ENCODE measurements around the gene FRAT2.
"Not testable (repeated sequence)": the region's sequence is repeated elsewhere in the genome, so short reads cannot be mapped to it uniquely, and the experiment has no call there.

FRAT2 gene

GRCh38 chr10:97355571-97355975 is 21.0 kb upstream of the FRAT2 start:
- Histone ChIP-seq H3K9me3 (ENCODE audit: low read length) (no peaks in the 10 kb centered on the region), H3K27me3 (ENCODE audit: control insufficient read depth in 1 of 2, insufficient read depth in 2 of 2, low read length in 2 of 2) (no peaks in the 10 kb centered on the region), H3K36me3 (ENCODE audit: insufficient read depth, low read length) (peaks cover 8% of the 10 kb centered on the region), H3K4me1 (ENCODE audit: insufficient read depth, low read length) (peaks cover 7% of the 10 kb centered on the region), H3K4me3 (ENCODE audit: low read depth in 1 of 2, low read length in 2 of 2) (no peak overlapping the region), H3K27ac (ENCODE audit: low read depth, low read length) (no peak overlapping the region), H3K9ac (ENCODE audit: low read length) (no peak overlapping the region)

GRCh38 chr10:97353945-97354344 is 19.4 kb upstream of the FRAT2 start:
- H3K4me1 ChIP-seq (ENCODE audit: insufficient read depth, low read length): peaks cover 17% of the 10 kb centered on the region
- H3K36me3 ChIP-seq (ENCODE audit: insufficient read depth, low read length): no peaks in the 10 kb centered on the region
- no peaks in the 10 kb centered on the region for H3K9me3 ChIP-seq (ENCODE audit: low read length)
- no peaks in the 10 kb centered on the region for H3K27me3 ChIP-seq (ENCODE audit: control insufficient read depth in 1 of 2, insufficient read depth in 2 of 2, low read length in 2 of 2)
- no peak overlapping the region for H3K4me3 ChIP-seq (ENCODE audit: low read depth in 1 of 2, low read length in 2 of 2)
- H3K9ac ChIP-seq (ENCODE audit: low read length): no peak overlapping the region
- no peak overlapping the region for H3K27ac ChIP-seq (ENCODE audit: low read depth, low read length)

- Histone ChIP-seq H3K27me3 (ENCODE audit: control insufficient read depth in 1 of 2, insufficient read depth in 2 of 2, low read length in 2 of 2) (no peaks in the 10 kb centered on the region), H3K27ac (ENCODE audit: low read depth, low read length) (no peak overlapping the region), H3K9ac (ENCODE audit: low read length) (no peak overlapping the region), H3K4me1 (ENCODE audit: insufficient read depth, low read length) (peaks cover 9% of the 10 kb centered on the region), H3K36me3 (ENCODE audit: insufficient read depth, low read length) (no peaks in the 10 kb centered on the region), H3K9me3 (ENCODE audit: low read length) (no peaks in the 10 kb centered on the region), H3K4me3 (ENCODE audit: low read depth in 1 of 2, low read length in 2 of 2) (no peak overlapping the region)
Observed at GRCh38 chr10:97349752-97350513, 15.4 kb upstream of the FRAT2 start.

- H3K9ac ChIP-seq (ENCODE audit: low read length): no peak overlapping the region
- no peaks in the 10 kb centered on the region for H3K9me3 ChIP-seq (ENCODE audit: low read length)
- H3K36me3 ChIP-seq (ENCODE audit: insufficient read depth, low read length): no peaks in the 10 kb centered on the region
- H3K4me3 ChIP-seq (ENCODE audit: low read depth in 1 of 2, low read length in 2 of 2): no peak overlapping the region
- no peak overlapping the region for H3K27ac ChIP-seq (ENCODE audit: low read depth, low read length)
- H3K27me3 ChIP-seq (ENCODE audit: control insufficient read depth in 1 of 2, insufficient read depth in 2 of 2, low read length in 2 of 2): no peaks in the 10 kb centered on the region
- peaks cover 9% of the 10 kb centered on the region for H3K4me1 ChIP-seq (ENCODE audit: insufficient read depth, low read length)
Observed at GRCh38 chr10:97347317-97347716, 12.8 kb upstream of the FRAT2 start.

GRCh38 chr10:97343664-97344063 is 9.1 kb upstream of the FRAT2 start:
- not testable (repeated sequence) for H3K9ac ChIP-seq (ENCODE audit: low read length); H3K27ac ChIP-seq (ENCODE audit: low read depth, low read length); H3K27me3 ChIP-seq (ENCODE audit: control insufficient read depth in 1 of 2, insufficient read depth in 2 of 2, low read length in 2 of 2); H3K4me3 ChIP-seq (ENCODE audit: low read depth in 1 of 2, low read length in 2 of 2); H3K4me1 ChIP-seq (ENCODE audit: insufficient read depth, low read length); H3K9me3 ChIP-seq (ENCODE audit: low read length); H3K36me3 ChIP-seq (ENCODE audit: insufficient read depth, low read length)

GRCh38 chr10:97341416-97341815 is 6.9 kb upstream of the FRAT2 start:
- Histone ChIP-seq H3K27ac (ENCODE audit: low read depth, low read length) (no peak overlapping the region), H3K27me3 (ENCODE audit: control insufficient read depth in 1 of 2, insufficient read depth in 2 of 2, low read length in 2 of 2) (no peaks in the 10 kb centered on the region), H3K4me3 (ENCODE audit: low read depth in 1 of 2, low read length in 2 of 2) (no peak overlapping the region), H3K4me1 (ENCODE audit: insufficient read depth, low read length) (peaks cover 5% of the 10 kb centered on the region), H3K9me3 (ENCODE audit: low read length) (no peaks in the 10 kb centered on the region), H3K36me3 (ENCODE audit: insufficient read depth, low read length) (no peaks in the 10 kb centered on the region), H3K9ac (ENCODE audit: low read length) (no peak overlapping the region)

- Histone ChIP-seq H3K9me3 (ENCODE audit: low read length) (no peaks in the 10 kb centered on the region), H3K36me3 (ENCODE audit: insufficient read depth, low read length) (no peaks in the 10 kb centered on the region), H3K4me1 (ENCODE audit: insufficient read depth, low read length) (peaks cover 5% of the 10 kb centered on the region), H3K27ac (ENCODE audit: low read depth, low read length) (no peak overlapping the region), H3K9ac (ENCODE audit: low read length) (no peak overlapping the region), H3K4me3 (ENCODE audit: low read depth in 1 of 2, low read length in 2 of 2) (no peak overlapping the region), H3K27me3 (ENCODE audit: control insufficient read depth in 1 of 2, insufficient read depth in 2 of 2, low read length in 2 of 2) (no peaks in the 10 kb centered on the region)
Observed at GRCh38 chr10:97338041-97338440, 3.5 kb upstream of the FRAT2 start.

GRCh38 chr10:97336942-97337831 is 2.7 kb upstream of the FRAT2 start:
- Histone ChIP-seq H3K4me3 (ENCODE audit: low read depth in 1 of 2, low read length in 2 of 2) (no peak overlapping the region), H3K27me3 (ENCODE audit: control insufficient read depth in 1 of 2, insufficient read depth in 2 of 2, low read length in 2 of 2) (no peaks in the 10 kb centered on the region), H3K27ac (ENCODE audit: low read depth, low read length) (no peak overlapping the region), H3K36me3 (ENCODE audit: insufficient read depth, low read length) (no peaks in the 10 kb centered on the region), H3K4me1 (ENCODE audit: insufficient read depth, low read length) (peaks cover 5% of the 10 kb centered on the region), H3K9ac (ENCODE audit: low read length) (no peak overlapping the region), H3K9me3 (ENCODE audit: low read length) (no peaks in the 10 kb centered on the region)

- Histone ChIP-seq H3K4me3 (ENCODE audit: low read depth in 1 of 2, low read length in 2 of 2) (no peak overlapping the region), H3K9me3 (ENCODE audit: low read length) (no peaks in the 10 kb centered on the region), H3K36me3 (ENCODE audit: insufficient read depth, low read length) (no peaks in the 10 kb centered on the region), H3K27ac (ENCODE audit: low read depth, low read length) (no peak overlapping the region), H3K9ac (ENCODE audit: low read length) (no peak overlapping the region), H3K27me3 (ENCODE audit: control insufficient read depth in 1 of 2, insufficient read depth in 2 of 2, low read length in 2 of 2) (no peaks in the 10 kb centered on the region), H3K4me1 (ENCODE audit: insufficient read depth, low read length) (peaks cover 8% of the 10 kb centered on the region)
Observed at GRCh38 chr10:97336446-97336845, 1.9 kb upstream of the FRAT2 start.

GRCh38 chr10:97336006-97336405 is 1.5 kb upstream of the FRAT2 start:
- no peak overlapping the region for H3K4me3 ChIP-seq (ENCODE audit: low read depth in 1 of 2, low read length in 2 of 2)
- no peak overlapping the region for H3K9ac ChIP-seq (ENCODE audit: low read length)
- H3K27ac ChIP-seq (ENCODE audit: low read depth, low read length): no peak overlapping the region
- no peaks in the 10 kb centered on the region for H3K9me3 ChIP-seq (ENCODE audit: low read length)
- no peaks in the 10 kb centered on the region for H3K27me3 ChIP-seq (ENCODE audit: control insufficient read depth in 1 of 2, insufficient read depth in 2 of 2, low read length in 2 of 2)
- H3K4me1 ChIP-seq (ENCODE audit: insufficient read depth, low read length): peaks cover 12% of the 10 kb centered on the region
- H3K36me3 ChIP-seq (ENCODE audit: insufficient read depth, low read length): no peaks in the 10 kb centered on the region

GRCh38 chr10:97335188-97335619 is 675 bp upstream of the FRAT2 start:
- Histone ChIP-seq H3K9ac (ENCODE audit: low read length) (no peak overlapping the region), H3K4me1 (ENCODE audit: insufficient read depth, low read length) (peaks cover 16% of the 10 kb centered on the region), H3K27ac (ENCODE audit: low read depth, low read length) (peak overlapping the region; percentile 62), H3K27me3 (ENCODE audit: control insufficient read depth in 1 of 2, insufficient read depth in 2 of 2, low read length in 2 of 2) (no peaks in the 10 kb centered on the region), H3K9me3 (ENCODE audit: low read length) (no peaks in the 10 kb centered on the region), H3K4me3 (ENCODE audit: low read depth in 1 of 2, low read length in 2 of 2) (peak overlapping the region; percentile 34 to 63), H3K36me3 (ENCODE audit: insufficient read depth, low read length) (no peaks in the 10 kb centered on the region)
